Stimulated activated CD4-positive, alpha-beta T cell treated with anti-CD3 and anti-CD28 coated beads, Interleukin-15, amount 100 ng/mL, for 48 hours (primary cell): ENCODE measurements around the gene C1orf87.
"Not testable (repeated sequence)": the region's sequence is repeated elsewhere in the genome, so short reads cannot be mapped to it uniquely, and the experiment has no call there.

ENCODE experiments used
- DNase-seq, 2 donors: peaks; one replicate each; pipeline ENCODE4 v3.0.0-alpha.2; 2020; ENCODE audit warnings: low read depth in 2 of 2

Gene C1orf87

DNA sequence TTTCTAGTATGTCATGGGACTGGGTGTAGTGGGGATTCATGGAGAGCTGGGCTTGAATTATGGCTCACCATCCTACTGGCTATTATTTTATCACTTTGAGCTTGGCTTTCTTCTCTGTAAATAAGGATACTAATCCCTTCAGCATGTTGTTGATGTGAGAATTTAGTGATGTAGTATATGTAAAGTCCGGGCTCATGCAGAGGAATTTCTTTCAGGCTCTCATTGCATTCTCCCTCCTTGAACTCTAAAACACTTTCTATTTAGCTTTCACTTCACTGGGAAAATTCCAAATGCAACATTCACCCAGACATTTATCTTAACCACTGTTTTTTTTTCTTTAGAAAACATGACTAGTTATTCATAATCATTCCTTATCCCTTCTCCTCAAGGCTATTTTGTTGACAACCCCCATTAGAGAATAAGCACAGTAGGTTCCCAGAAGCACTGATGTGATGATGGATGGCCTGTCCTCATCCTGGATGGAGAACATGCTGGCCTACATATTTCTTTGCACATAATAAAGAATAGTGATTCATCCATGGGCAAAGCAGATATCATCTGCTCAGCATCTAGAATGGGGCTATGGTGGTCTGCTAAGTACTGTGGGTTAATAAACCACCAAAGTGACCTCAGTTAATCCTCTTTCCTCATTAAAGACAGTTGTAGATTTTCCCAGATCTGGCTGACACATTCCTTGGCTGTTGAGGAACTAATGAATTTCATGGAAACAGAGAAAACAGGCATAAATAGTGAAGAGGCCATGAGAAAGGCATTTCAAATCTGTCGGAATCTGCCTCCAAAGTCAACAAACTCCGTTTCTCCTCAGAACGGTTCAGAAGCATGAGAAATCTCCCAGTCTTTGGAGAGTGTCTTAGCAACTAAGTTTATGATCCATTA is 79.0 kb downstream of the C1orf87 start:
- no peak for DNase-seq

GRCh38 chr1:59992040-59992820 is 81.3 kb downstream of the C1orf87 start:
- no peak for DNase-seq

- no peak for DNase-seq
Measured at GRCh38 chr1:59990470-59990869, 83.1 kb downstream of the C1orf87 start.

- no peak for DNase-seq
Measured at GRCh38 chr1:59986516-59987310, 86.9 kb downstream of the C1orf87 start.

DNA sequence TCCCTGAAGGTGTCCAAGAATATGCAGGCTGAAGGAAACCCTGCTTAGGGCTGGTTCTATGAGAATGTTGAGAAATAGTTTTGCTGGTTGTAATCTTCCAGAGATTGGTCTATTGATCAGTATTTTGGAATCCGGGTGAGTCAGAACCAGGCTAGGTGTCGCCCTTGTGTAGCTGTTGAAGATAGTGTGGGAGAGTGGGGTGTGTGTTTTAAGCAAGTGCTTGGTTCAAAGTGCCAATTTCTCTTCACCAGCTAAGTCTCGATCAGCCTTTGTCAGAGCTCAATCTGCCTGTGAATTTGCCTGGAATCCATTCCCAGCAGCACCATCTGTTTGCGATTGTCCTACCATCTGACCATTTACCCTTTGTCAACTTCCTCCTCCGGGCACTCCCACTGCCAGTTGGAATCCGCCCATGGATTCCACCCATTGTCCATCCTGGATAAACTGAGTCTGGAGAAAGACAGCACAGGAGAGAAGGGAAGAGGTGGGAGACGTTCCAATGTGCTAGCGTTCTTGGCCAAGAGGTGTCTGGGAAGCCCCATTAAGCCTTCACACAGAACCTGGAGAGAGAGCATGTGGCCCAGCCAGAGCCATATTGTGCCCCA is 87.6 kb downstream of the C1orf87 start:
- DNase-seq = no peak

GRCh38 chr1:59979666-59980065 is 93.9 kb downstream of the C1orf87 start:
- no peak for DNase-seq

- no peak for DNase-seq
Measured at GRCh38 chr1:59978511-59978910, 95.1 kb downstream of the C1orf87 start.

- no peak for DNase-seq
Measured at GRCh38 chr1:59978026-59978425, 95.5 kb downstream of the C1orf87 start.

GRCh38 chr1:59977075-59977410 is 96.5 kb downstream of the C1orf87 start:
- DNase-seq = no peak

- DNase-seq = peak; percentile 10 to 44
Measured at GRCh38 chr1:59976194-59977074, 97.1 kb downstream of the C1orf87 start.

DNA sequence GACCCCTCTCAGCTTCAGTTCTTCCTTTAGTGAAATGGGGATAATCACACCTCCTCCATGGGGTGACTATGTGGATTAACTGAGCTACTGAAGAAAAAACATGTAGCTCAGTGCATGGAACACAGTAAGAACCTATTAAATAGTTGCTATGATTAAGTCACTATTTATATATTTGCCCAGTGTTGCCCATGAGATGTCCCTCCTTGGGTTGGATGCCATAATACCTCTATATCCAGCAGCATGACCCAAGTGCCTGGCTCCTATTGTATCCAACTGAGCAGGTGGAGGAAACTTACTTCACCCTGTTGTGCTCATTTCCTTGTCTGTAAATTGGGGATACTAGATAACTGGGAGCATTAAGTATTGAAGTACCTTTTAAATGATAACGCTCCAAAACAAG is 99.9 kb downstream of the C1orf87 start:
- DNase-seq = no peak

- no peak for DNase-seq
Measured at GRCh38 chr1:59972216-59972927, 101.2 kb downstream of the C1orf87 start.

DNA sequence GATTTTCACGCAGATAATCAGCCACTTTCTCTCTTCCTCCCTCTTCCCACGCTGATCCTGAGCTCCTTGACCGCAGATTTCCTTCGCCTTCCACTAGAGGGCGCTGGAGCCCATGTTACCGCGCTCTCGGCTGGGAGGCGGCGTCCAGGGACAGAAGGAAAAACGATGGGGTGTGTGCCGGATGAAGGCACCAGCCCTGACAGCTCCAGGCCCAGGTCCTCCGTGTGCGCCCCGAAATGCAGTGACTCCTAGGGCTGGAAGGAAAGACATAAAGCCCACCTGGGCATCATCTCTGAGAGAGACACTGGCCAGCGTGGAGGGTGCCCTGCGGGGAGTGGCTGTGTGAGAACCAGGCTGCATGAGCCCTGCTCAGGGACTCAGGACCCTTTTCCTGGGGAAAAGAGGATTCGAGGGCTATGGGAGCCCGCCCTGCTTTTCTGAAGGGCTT is 102.1 kb downstream of the C1orf87 start:
- peak; percentile 10 to 35 for DNase-seq

DNA sequence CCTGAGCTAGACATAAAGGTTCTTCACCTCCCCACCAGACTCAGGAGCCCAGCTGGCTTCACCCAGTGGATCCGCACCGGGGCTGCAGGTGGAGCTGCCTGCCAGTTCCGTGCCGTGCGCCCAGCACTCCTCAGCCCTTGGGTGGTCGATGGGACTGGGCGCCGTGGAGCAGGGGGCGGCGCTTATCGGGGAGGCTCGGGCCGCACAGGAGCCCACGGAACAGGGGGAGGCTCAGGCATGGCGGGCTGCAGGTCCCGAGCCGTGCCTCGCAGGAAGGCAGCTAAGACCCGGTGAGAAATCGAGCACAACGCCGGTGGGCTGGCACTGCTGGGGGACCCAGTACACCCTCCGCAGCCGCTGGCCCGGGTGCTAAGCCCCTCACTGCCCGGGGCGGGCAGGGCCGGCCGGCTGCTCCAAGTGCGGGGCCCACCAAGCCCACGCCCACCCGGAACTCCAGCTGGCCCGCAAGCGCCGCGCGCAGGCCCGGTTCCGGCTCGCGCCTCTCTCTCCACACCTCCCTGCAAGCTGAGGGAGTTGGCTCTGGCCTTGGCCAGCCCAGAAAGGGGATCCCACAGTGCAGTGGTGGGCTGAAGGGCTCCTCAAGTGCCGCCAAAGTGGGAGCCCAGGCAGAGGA is 103.9 kb downstream of the C1orf87 start:
- not testable (repeated sequence) for DNase-seq

- DNase-seq = not testable (repeated sequence)
Measured at GRCh38 chr1:59968746-59969145, 104.8 kb downstream of the C1orf87 start.

- DNase-seq = no peak
Measured at GRCh38 chr1:59967780-59968179, 105.8 kb downstream of the C1orf87 start.

DNA sequence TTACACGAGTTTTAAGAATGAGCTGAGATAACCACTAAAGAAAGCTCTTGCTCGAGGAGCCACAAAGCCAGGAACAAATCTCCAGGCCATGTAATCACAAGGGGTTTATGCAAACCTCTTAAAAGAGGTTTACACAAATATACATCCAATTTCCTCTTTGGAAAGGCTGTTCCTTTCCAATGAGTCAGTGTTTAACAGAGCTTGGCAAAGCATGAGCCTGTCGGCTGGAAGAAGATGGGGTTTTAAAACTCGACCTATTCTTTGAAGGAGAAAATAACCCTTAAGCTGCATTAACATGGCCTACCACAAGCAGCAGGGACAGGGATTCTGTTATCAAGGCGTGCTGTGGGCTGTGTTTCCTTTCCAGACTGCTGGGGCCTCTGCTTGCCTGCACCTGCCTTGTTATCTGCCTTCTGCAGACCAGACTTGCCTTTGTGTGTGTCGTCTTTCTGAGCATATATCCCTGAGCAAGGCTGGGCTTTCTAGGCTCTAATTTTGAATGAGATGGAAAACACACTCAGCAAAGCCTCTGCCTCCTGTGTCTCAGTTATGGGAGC is 106.4 kb downstream of the C1orf87 start:
- no peak for DNase-seq

DNA sequence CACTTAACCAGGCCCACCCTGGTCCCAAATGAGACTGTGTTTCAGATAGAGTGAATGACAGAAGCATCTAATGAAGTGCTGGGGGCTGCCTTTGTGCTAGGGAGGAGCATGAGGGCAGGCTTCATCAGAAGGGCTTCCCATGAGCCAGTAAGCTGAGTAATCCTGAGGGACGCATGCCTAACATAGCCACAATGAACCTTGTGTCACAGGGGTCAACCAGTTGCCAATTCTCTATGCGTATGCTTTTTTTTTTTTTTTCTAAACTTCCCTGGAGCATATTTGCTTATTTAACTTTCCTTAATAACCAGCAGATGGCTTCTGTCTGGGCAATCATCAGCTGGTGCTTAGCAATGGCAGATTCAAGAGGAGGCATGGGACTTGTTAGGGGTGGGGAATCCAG is 121.5 kb downstream of the C1orf87 start:
- no peak for DNase-seq

- DNase-seq = no peak
Measured at GRCh38 chr1:59949648-59950047, 123.9 kb downstream of the C1orf87 start.
